GM21786 (cell line): ENCODE measurements around the gene PDGFA.

Experiments used
- ATAC-seq: cut with Tn5 transposase; IDR thresholded peaks from one replicate; pipeline ENCODE4 v1.9.1; 2021; ENCODE audit not compliant: unreplicated experiment

The PDGFA gene

GRCh38 chr7:505171-505570 lies 14.5 kb downstream of the PDGFA start:
- ATAC-seq = no peak

DNA sequence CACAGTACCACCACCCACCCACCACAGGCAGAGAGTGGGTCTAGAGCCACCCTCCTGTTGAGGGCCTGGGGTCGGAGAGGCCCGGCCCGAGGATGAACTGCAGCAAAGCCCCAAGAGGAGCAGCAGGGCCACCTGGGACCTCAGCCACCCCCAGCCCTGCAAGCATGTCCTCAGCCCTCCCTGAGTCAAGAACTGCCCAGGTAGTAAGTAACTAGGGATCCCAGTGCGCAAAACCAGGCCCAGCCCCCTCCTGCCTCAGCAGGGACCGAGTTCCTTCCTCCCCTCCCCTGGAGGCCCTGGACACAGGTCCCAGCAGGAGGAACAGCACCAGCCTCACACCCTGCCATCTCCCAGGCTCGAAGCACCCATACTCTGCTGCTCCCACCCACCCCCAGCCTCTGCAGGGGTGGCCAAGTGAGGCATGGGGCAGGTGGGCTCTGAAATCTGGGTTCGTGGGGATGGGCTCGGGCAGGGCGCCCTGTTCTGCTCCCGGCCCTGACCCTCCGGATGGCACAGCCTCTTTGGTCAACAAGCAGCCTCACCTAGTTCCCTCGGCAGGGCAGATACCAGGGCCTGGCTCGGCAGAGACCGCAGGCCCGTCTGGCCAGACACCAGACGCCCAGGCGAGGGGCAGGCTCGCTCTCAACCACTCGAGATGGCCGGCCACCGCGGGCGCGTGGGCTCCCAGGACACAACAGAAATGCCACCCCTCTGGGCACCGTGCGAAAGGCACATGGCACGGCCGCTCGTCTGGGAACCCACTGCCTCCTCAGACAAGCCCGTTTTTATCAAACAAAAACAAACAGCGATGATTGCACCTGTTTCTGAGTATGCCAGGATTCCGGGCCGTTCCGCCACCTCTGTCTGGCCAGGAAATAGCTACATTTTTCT lies 15.2 kb downstream of the PDGFA start:
- no peak for ATAC-seq

DNA sequence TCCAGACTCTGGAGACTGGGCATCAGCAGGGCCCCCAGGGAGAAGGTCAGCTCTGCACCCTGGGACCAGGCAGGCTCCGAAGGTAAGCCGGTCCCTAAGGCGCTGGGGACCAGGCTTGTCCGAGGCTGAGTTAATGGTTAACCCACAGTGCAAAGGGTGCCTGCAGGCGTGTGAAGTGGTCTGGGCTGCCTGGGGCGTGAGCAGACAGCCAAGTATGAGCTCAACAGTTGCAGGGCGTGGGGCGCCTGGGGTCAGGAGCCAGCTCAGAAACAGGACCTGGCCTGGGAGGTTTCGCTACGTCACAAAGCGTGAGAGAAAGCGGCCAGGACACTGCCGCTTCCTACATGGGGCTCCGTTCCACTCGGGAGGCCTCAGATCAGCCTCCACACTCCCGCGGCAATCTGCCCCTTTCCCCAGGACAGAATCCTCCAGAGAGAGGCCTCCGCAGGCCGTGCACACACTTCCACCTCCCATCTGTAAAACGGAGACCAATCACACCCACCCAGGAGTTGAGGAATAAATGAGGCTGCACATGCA lies 16.0 kb downstream of the PDGFA start:
- ATAC-seq = no peak

GRCh38 chr7:502296-502695 lies 17.4 kb downstream of the PDGFA start:
- ATAC-seq = no peak

DNA sequence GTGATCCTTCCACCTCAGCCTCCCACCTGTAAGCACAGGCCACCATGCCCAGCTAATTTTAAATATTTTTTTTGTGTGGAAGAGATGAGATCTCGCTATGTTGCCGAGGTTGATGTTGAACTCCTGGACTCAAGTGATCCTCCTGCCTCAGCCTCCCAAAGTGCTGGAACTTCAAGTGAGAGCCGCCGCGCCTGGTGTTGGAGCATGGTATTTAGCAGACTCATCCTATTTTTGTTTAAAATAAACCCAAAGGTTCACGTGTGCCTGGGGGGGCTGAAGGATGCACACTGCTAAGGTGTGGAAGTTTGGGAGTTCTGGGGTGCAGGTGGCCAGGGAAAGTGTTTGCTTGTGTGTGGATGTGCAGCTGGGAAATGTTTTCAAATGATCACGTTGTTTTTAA lies 18.1 kb downstream of the PDGFA start:
- no peak for ATAC-seq

GRCh38 chr7:500521-501420 lies 18.9 kb downstream of the PDGFA start:
- ATAC-seq = no peak

DNA sequence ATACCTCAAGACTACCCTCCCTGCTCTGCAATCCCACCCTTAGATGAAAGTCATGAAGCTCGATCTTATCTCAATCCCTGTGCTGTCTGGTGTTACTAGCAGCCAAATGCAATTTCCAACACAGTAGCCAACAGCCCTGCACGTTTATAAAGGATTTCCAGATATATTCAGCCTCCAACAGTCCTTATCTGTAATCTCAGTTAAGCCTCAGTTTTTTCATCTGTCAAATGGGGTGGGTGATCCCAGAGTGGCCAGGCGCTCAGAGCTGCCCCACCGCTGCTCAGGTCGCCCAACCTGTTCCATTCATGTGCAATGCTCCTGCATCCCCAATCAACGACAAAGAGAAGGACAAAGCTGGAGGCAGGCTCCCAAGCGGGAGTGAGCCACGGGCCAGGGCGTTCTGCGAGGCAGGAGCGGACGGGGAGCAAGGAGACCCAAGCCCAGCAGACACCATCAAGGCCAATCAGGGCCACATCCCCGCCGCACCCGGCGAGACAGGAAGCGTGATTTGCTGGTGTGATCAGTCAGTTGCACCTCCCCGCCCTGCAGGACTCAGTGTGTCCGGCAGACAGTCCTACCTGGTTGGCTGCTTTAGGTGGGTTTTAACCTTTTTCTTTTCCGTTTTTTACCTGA lies 19.7 kb downstream of the PDGFA start:
- no peak for ATAC-seq

- no peak for ATAC-seq
Measured at GRCh38 chr7:498678-499641, 20.7 kb downstream of the PDGFA start.

- no peak for ATAC-seq
Measured at GRCh38 chr7:497946-498655, 21.5 kb downstream of the PDGFA start.

- no peak for ATAC-seq
Measured at GRCh38 chr7:497346-497745, 22.3 kb downstream of the PDGFA start.

GRCh38 chr7:496528-497295 lies 22.9 kb downstream of the PDGFA start:
- no peak for ATAC-seq

GRCh38 chr7:495761-496321 lies 23.8 kb downstream of the PDGFA start:
- no peak for ATAC-seq

DNA sequence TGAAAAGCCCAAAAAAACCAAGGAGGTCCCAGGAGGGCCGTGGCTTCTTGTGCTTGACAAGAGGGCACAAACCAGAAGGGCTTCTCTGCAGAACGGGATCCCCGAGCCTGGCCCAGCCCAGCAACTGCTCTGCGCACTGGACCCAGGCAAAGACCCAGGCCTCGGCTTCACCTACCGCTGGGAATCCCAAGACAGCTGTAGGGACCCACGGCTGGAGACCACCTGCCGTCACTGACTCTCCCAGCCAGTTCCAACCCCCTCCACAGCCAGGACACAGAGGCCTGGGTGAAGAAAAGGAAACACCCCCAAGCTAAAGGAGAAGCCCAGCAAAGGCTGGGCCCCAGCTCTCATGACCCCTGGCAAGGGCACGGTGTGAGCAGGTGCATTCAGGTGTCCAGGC lies 24.3 kb downstream of the PDGFA start:
- ATAC-seq = no peak

DNA sequence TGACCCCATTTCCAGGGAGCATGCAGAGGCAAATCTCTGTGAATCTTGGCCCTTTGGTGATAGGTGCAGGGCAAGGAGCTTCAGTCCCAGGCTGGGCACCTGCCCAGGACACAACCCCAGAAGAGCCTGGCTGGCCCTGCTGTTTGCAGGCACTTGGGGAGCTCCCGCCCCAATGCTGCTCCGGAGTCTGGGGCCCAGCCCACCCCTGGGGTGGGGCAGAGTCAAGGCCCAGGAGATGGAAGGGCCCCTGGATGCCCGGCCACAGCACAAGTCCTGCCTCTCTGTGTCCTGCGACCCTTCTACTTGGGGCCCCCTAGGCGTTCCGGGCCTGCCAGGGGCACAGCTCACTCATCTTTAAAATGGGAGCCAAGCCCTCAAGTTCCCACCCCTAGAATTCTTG lies 24.7 kb downstream of the PDGFA start:
- no peak for ATAC-seq

DNA sequence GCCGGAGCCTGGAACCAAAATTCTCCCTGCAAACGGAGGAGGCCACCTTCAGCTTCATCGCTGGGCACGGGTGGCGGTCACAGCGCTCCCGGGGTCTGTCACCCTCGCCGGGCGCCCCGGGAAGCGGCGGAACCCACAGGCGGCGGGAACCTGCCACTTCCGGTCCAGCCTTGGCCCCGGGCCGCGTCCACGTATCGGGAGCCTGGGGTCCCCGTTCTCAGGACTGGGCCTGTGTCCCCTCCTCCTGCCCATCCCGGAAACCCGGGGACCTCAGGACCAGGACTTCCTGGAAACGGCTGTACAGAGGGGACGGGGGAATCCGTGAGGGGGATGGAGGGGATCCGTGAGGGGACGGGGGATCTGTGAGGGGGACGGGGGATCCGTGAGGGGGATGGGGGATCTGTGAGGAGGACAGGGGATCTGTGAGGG lies 25.4 kb downstream of the PDGFA start:
- ATAC-seq = no peak

DNA sequence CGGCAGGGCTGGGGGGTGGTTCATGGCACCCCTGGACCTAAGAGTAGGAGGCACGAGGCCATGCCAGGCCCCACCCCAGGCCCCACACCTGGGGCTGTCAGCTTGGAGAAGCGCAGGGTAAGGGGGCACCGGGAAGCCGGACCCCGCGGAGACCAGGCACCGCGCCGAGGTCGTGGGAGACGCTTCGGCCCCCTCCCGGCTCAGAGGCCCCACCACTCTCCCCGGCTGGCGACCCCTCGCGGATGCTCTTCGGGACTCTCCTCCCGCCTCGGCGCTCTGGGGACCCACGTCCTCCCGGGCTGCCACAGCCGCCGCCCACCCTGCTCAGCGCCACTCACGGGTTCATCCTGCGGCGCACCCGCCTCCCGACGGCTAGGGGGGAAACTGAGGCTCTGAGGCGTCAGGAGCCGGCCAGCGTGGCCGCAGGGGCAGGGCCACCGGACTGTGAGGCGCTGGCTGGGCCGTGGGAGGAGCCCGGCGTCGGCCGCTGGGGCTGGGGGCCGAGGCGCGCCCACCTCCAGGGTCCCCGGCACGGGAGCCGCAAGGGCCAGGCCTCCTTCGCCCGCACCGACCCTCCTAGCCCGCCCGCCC lies 25.9 kb downstream of the PDGFA start:
- no peak for ATAC-seq

DNA sequence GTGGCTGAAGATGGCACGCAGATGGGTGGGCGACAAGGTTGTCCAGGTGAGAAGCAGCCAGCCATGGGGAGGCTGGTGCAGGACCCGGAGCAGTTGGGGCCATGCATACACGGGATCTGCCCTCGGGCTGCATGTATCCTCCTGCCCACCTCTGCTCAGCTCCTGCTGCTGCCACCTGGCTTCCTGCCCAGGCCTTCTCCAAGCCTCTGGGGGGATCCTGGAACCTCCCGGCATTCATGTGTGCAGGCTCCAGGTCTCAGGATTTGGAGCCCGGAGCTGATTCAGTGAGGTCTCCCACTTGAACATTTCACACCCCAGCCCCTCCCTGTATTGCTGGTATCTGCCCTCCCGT lies 27.0 kb downstream of the PDGFA start:
- ATAC-seq = no peak
